ENCODE measurements around the gene QRFPR.

GRCh38 chr4:121307445-121308327 lies 73.1 kb downstream of the QRFPR start:
- TF ChIP-seq CTCF (IDR thresholded peaks at IDR 0.05; ENCODE audit: insufficient read depth, low read length, poor library complexity, severe bottlenecking) (peak; percentile 48), EZH2phosphoT487 (conservative IDR thresholded peaks at IDR 0.05; ENCODE audit: low read length) (no peak)

Measured in SU-DHL-6 (cell line).